Stomach smooth muscle (tissue), 2 donors: ENCODE data around the gene SHTN1.

Source experiments
- H3K27ac ChIP-seq: one replicate; pipeline ENCODE4 v1.7.0; 2013; ENCODE audit warnings: mild to moderate bottlenecking, low read length, inconsistent platforms
- H3K27me3 ChIP-seq, 2 donors: one replicate each; pipeline ENCODE4 v1.7.0; 2013; ENCODE audit warnings: low read length in 2 of 2; ENCODE audit not compliant: insufficient read depth in 2 of 2, control insufficient read depth in 1 of 2
- H3K36me3 ChIP-seq, 2 donors: one replicate each; pipeline ENCODE4 v1.7.0; 2013; ENCODE audit warnings: low read length in 2 of 2; ENCODE audit not compliant: control insufficient read depth in 2 of 2, insufficient read depth in 2 of 2
- H3K4me1 ChIP-seq: one replicate; pipeline ENCODE4 v1.7.0; 2013; ENCODE audit warnings: low read length; ENCODE audit not compliant: control insufficient read depth, insufficient read depth
- H3K4me3 ChIP-seq, 2 donors: one replicate each; pipeline ENCODE4 v1.7.0; 2013; ENCODE audit warnings: low read length in 2 of 2
- H3K9ac ChIP-seq, 2 donors: one replicate each; pipeline ENCODE4 v1.7.0; 2013; ENCODE audit warnings: low read length in 2 of 2, mild to moderate bottlenecking in 1 of 2
- H3K9me3 ChIP-seq, 2 donors: one replicate each; pipeline ENCODE4 v1.7.0; 2013; ENCODE audit warnings: low read length in 2 of 2; ENCODE audit not compliant: control insufficient read depth in 2 of 2
- donor health status: healthy.
- donor health status: Pancreatic carcinoma.

Gene SHTN1

GRCh38 chr10:117000580-117000979, 4.4 kb downstream of the SHTN1 start:
- H3K9me3 ChIP-seq = no peaks in the 10 kb centered on the region
- H3K27me3 ChIP-seq = no peaks in the 10 kb centered on the region
- H3K4me1 ChIP-seq = peaks cover 4% of the 10 kb centered on the region
- no peak overlapping the region for H3K9ac ChIP-seq
- H3K36me3 ChIP-seq = no peaks in the 10 kb centered on the region
- no peak overlapping the region for H3K27ac ChIP-seq
- no peak overlapping the region for H3K4me3 ChIP-seq

GRCh38 chr10:116998172-116998571, 6.8 kb downstream of the SHTN1 start:
- H3K4me3 ChIP-seq = no peak overlapping the region

GRCh38 chr10:116997015-116997414, 8.0 kb downstream of the SHTN1 start:
- Histone ChIP-seq H3K36me3 (no peaks in the 10 kb centered on the region), H3K9ac (no peak overlapping the region), H3K9me3 (no peaks in the 10 kb centered on the region), H3K4me1 (no peaks in the 10 kb centered on the region), H3K27me3 (no peaks in the 10 kb centered on the region), H3K27ac (no peak overlapping the region), H3K4me3 (no peak overlapping the region)

More at GRCh38 chr10:116998172-116998571, 6.8 kb downstream of the SHTN1 start:
- no peak overlapping the region for H3K9ac ChIP-seq
- no peak overlapping the region for H3K27ac ChIP-seq
- H3K4me1 ChIP-seq = no peaks in the 10 kb centered on the region
- no peaks in the 10 kb centered on the region for H3K27me3 ChIP-seq
- no peaks in the 10 kb centered on the region for H3K36me3 ChIP-seq
- H3K9me3 ChIP-seq = no peaks in the 10 kb centered on the region

- H3K9me3 ChIP-seq = no peaks in the 10 kb centered on the region
- H3K4me1 ChIP-seq = no peaks in the 10 kb centered on the region
- H3K27ac ChIP-seq = no peak overlapping the region
- H3K9ac ChIP-seq = no peak overlapping the region
- H3K36me3 ChIP-seq = no peaks in the 10 kb centered on the region
- H3K27me3 ChIP-seq = no peaks in the 10 kb centered on the region
- no peak overlapping the region for H3K4me3 ChIP-seq
Observed at GRCh38 chr10:116995648-116996047, 9.3 kb downstream of the SHTN1 start.

GRCh38 chr10:116994113-116994890, 10.7 kb downstream of the SHTN1 start:
- Histone ChIP-seq H3K4me3 (no peak overlapping the region), H3K9me3 (no peaks in the 10 kb centered on the region), H3K27ac (no peak overlapping the region), H3K4me1 (no peaks in the 10 kb centered on the region), H3K9ac (no peak overlapping the region), H3K27me3 (no peaks in the 10 kb centered on the region), H3K36me3 (no peaks in the 10 kb centered on the region)

- Histone ChIP-seq H3K4me3 (no peak overlapping the region), H3K27me3 (no peaks in the 10 kb centered on the region), H3K27ac (no peak overlapping the region), H3K4me1 (no peaks in the 10 kb centered on the region), H3K9ac (no peak overlapping the region), H3K9me3 (no peaks in the 10 kb centered on the region), H3K36me3 (no peaks in the 10 kb centered on the region)
Observed at GRCh38 chr10:116993610-116994009, 11.4 kb downstream of the SHTN1 start.

GRCh38 chr10:116992183-116992582, 12.8 kb downstream of the SHTN1 start:
- Histone ChIP-seq H3K9ac (no peak overlapping the region), H3K27ac (no peak overlapping the region), H3K4me3 (no peak overlapping the region), H3K36me3 (no peaks in the 10 kb centered on the region), H3K4me1 (no peaks in the 10 kb centered on the region), H3K27me3 (no peaks in the 10 kb centered on the region), H3K9me3 (no peaks in the 10 kb centered on the region)

GRCh38 chr10:116990276-116990800, 14.6 kb downstream of the SHTN1 start:
- Histone ChIP-seq H3K4me1 (no peaks in the 10 kb centered on the region), H3K27me3 (no peaks in the 10 kb centered on the region), H3K4me3 (no peak overlapping the region), H3K27ac (no peak overlapping the region), H3K36me3 (no peaks in the 10 kb centered on the region), H3K9me3 (no peaks in the 10 kb centered on the region), H3K9ac (no peak overlapping the region)

GRCh38 chr10:116989439-116989838, 15.5 kb downstream of the SHTN1 start:
- Histone ChIP-seq H3K36me3 (no peaks in the 10 kb centered on the region), H3K4me3 (no peak overlapping the region), H3K4me1 (no peaks in the 10 kb centered on the region), H3K27ac (no peak overlapping the region), H3K9me3 (no peaks in the 10 kb centered on the region), H3K27me3 (no peaks in the 10 kb centered on the region), H3K9ac (no peak overlapping the region)

- no peaks in the 10 kb centered on the region for H3K36me3 ChIP-seq
- H3K27me3 ChIP-seq = no peaks in the 10 kb centered on the region
- no peaks in the 10 kb centered on the region for H3K4me1 ChIP-seq
- no peak overlapping the region for H3K9ac ChIP-seq
- no peak overlapping the region for H3K27ac ChIP-seq
- H3K4me3 ChIP-seq = no peak overlapping the region
- no peaks in the 10 kb centered on the region for H3K9me3 ChIP-seq
Observed at GRCh38 chr10:116988311-116988710, 16.7 kb downstream of the SHTN1 start.

- no peaks in the 10 kb centered on the region for H3K27me3 ChIP-seq
- no peak overlapping the region for H3K9ac ChIP-seq
- H3K27ac ChIP-seq = no peak overlapping the region
- no peaks in the 10 kb centered on the region for H3K4me1 ChIP-seq
- H3K9me3 ChIP-seq = no peaks in the 10 kb centered on the region
- no peak overlapping the region for H3K4me3 ChIP-seq
- H3K36me3 ChIP-seq = no peaks in the 10 kb centered on the region
Observed at GRCh38 chr10:116985611-116986010, 19.4 kb downstream of the SHTN1 start.
